TTC549 (cell line): Measurements from ENCODE around the gene LRRC3.
"Not testable (repeated sequence)": the region's sequence is repeated elsewhere in the genome, so short reads cannot be mapped to it uniquely, and the experiment has no call there.

Source experiments
- FAIRE-seq: peaks from 2 replicates; lab custom pipeline; 2012; peaks lifted over from hg19 to GRCh38; lab: Jason Lieb, UNC

The LRRC3 gene, protein sequence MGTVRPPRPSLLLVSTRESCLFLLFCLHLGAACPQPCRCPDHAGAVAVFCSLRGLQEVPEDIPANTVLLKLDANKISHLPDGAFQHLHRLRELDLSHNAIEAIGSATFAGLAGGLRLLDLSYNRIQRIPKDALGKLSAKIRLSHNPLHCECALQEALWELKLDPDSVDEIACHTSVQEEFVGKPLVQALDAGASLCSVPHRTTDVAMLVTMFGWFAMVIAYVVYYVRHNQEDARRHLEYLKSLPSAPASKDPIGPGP

DNA sequence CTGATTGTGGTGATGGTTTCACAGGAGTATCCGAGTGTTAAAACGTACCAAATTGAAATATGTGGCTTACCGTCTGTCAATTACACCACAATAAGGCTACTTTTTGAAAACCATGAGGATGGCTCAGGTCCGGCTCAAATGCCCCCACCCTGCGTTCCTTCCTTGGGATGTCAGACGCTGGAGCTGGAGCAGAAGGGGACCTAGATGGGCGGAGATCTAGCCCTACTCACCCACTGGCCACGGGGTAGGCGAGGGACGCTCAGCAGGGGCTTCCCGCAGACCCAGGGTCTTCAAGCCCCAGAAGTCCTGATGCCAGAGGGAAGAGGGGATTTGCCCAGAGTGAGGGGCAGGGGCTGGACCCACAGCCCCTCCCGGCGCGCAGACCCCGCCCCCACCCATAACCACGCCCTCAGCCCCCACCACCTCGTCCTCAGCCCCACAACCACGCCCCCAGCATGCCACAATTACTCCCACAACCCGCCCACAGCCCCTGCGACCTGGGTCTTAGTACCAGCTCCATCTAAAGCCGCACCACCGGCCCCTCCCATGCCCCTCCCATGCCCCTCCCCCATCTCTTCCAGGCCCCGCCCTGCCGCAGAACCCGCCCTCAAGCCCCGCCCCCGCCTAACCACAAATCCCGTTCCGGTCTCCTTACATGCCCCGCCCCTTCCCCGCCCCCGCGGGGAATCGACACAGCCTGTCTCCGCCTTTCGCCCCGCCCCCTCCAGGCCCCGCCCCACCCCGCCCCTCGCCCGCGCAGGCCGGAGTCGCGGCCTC lies at the start of gene LRRC3:
Gene LRRC3, plus strand, starts transcription at position 764 of the 777 bp plus-strand sequence. CDS start 1,135 bp downstream, outside the sequence.
- no peak for FAIRE-seq

DNA sequence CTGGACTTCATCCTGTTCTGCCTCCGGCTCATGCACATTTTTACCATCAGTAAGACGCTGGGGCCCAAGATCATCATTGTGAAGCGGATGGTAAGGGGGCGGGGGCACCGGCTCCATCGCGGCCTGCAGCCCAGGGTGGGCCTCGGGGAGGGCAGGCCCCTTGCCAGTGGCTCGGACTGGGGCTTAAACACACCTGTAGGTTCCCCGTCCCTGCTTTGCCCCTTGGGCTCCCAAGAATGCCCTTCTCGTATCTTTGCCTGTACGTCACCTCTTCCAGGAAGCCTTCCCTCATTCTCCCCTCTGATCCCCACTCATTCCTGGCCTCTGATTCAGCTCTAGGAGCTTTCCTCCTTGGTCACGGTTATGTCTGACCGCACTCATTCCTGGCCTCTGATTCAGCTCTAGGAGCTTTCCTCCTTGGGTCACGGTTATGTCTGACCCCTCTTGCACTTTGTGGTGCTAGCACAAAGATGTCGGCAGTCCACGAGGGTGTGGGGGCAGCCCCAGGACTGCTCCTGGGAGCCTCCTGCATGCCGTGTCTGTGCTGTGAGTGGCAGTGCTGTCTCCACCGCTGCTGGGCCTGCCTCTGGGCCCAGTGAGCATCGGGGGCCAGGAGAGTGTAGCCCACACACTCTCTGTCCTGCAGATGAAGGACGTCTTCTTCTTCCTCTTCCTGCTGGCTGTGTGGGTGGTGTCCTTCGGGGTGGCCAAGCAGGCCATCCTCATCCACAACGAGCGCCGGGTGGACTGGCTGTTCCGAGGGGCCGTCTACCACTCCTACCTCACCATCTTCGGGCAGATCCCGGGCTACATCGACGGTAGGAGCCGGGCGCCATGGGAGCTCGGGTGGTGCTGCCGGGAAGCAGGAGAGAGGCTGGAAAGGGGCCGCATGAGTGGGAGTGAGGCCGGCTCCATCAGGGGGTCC lies 49.1 kb upstream of the LRRC3 start:
- FAIRE-seq = no peak

DNA sequence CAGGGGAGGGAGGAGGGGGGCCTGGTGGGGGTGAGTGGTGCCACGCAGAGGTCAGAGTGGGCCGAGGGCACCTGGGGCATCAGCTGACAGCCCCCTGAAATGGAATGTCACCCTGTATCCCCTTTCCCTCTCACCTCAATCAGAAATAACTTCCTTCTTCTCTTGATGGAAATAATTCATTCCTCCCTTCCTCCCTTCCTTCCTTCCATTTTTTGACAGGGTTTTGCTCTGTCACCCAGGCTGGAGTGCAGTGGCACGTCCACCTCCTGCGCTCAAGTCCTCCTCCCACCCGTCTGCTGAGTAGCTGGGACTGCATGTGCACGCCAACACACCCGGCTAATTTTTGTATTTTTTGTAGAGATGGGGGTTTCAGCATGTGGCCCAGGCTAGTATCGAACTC lies 48.4 kb upstream of the LRRC3 start:
- no peak for FAIRE-seq

DNA sequence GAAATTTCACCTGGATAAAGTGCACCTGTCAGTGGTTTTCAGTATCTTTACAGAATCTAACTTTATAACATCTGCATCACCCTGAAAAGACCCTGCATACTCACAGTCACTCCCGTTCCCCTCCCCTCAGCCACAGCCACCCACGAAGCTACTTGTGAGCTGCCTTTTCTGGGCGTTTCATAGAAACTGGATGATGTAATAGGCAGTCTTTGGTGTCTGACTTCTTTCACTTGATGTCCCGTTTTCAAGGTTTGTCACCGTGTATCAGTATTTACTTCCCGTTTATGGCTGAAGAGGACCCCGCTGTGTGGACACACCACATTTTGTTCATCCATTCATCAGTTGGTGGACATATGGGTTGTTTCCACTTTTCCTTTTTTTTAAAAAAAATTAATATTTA lies 47.8 kb upstream of the LRRC3 start:
- no peak for FAIRE-seq

DNA sequence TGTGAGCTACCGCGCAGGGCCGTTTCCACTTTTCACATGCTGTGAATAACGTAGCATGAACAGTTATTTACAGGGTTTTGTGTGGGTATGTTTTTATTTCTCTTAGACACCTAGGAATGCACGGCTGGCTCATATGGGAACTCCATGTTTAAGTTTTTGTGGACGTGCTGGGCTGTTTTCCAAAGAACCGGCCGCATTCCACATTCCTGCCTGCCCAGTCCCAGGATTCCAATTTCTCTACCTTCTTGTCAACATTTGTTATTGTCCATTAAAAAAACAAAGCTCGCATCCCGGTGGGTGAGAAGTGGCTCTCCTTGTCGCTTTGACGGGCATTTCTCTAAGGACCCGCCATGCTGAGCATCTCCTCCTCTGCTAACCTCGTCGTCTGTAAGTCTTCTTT lies 47.1 kb upstream of the LRRC3 start:
- no peak for FAIRE-seq

DNA sequence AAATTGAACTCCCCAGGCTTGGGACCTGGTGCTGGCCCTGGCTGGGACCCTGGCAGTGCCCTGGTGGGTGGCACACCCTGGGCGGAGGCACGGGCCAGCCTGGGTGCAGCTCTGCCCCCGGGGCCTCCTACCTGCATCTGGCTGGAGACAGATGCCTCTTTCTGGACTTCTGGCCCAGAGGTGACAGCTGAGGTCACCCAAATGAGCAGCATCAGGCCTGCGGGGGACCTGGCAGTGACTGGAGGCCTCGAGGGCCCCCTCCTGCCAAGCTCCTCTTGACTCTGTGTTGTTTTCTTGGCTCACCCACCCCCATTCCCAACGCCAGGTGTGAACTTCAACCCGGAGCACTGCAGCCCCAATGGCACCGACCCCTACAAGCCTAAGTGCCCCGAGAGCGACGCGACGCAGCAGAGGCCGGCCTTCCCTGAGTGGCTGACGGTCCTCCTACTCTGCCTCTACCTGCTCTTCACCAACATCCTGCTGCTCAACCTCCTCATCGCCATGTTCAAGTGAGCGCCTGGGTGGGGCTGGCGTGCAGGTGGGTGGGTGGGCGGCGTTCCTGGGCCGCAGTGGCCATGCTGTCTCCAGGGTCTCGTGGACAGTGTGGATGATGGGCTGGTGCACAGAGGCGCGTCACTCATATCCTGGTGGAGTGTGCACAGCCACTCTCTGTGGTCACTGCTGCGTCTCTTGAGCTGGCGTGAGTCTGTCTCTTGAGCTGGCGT lies 41.6 kb upstream of the LRRC3 start:
- no peak for FAIRE-seq

DNA sequence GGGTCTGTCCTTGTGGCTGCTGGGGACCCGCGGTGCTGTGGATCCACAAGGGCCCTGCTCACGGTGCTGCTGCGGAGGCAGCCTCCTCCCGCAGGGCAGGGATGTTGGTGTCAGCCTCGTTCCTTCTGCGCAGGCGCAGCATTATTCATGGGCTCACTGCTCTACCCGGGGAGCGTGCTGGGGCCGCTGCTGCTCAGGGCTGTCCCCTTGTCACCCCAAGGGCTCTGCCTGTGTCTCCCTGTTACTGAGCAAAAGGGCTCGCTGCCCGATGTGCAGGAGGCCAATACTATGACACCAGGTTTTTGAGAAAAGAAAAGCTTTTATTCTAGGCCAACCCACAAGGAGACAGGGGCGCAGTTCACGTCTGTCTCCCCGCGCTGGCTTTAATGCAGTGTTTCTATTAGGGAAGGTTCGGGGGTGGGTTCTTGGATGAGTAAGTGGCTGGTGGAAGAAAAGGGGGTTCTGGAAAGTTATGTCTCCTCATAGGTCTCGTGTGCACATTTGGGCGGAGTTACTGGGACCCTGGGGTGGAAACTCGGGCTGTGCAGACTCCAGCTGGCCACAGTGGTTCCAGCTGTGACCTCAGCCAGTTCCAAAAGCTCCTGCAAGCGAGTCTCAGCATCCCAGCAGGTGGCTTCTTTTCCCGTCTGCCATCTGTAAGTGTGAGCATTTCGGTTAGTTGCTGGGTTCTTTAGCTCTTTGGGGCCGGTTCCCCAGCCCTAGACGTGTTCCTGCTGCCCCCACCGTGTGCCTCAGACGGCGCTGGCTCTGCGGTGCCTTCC lies 40.8 kb upstream of the LRRC3 start:
- no peak for FAIRE-seq

DNA sequence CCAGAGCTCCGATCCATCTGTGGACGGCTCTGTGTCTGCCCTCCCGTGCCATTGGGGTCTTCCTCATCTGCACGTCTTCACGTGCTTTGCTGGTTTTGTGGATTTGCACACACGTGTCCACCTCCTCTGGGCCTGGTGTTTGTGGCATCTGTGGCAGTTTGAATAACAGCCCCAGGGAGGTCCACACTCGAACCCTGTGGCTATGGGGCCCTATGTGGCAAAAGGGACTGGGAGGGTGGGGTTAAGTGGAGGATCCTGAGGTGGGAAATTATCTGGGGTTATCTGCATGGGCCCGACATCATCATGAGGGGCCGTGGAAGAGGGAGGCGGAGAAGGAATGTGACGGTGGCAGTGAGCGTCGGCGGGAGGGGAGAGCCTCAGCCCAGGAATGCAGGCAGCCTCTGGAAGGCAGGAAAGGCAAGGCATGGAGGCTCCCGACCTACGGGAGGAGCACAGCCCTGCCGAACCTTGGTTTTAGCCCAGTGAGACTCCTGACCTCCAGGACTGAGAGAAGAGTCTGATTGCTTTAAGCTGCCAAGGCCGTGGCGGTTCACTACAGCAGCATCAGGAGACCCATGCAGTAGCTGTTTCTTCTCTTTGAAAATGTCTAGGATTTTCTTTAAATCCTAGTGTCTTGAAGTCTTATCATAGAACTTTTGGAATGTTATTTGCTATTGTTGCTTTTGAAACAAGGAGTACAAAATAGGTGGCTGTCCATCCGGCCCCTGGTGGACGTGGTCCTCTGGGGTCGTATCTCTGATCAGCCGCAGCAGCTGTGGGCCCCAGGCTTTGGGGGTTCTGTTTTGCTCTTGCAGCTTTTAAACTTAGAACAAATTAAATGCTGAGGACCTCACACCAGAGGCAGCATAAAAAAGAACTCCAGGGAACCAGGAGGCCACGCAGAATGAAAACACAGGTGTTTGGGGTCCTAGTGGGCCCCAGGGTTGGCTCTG lies 40.0 kb upstream of the LRRC3 start:
- no peak for FAIRE-seq

DNA sequence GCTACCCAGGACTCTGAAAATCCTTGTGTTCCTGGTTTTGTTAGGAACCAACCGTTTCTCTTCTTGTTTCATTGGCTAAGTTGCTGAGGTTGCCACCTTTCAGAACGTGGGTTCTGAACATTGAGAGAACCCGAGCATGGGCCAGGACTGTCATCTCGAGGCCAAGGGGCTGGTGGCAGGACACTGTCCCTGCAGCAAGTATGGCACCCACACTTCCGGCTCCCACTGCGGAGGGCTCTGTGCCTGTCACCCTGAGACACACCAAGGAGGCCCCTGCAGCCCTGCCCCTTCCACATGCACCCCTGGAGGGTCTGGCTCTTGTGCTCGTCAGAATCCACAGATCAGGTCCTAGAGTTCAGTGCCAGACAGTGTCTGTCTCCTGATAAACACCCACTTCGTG lies 39.1 kb upstream of the LRRC3 start:
- FAIRE-seq = no peak

DNA sequence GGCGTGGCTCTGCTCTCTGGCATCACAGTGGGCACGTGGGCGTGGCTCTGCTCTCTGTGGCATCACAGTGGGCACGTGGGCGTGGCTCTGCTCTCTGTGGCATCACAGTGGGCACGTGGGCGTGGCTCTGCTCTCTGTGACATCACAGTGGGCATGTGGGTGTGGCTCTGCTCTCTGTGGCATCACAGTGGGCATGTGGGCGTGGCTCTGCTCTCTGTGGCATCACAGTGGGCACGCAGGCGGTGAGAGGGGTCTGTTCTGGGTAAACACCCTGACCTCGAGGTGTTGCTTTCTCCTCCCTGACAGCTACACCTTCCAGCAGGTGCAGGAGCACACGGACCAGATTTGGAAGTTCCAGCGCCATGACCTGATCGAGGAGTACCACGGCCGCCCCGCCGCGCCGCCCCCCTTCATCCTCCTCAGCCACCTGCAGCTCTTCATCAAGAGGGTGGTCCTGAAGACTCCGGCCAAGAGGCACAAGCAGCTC lies 37.6 kb upstream of the LRRC3 start:
- FAIRE-seq = not testable (repeated sequence)

DNA sequence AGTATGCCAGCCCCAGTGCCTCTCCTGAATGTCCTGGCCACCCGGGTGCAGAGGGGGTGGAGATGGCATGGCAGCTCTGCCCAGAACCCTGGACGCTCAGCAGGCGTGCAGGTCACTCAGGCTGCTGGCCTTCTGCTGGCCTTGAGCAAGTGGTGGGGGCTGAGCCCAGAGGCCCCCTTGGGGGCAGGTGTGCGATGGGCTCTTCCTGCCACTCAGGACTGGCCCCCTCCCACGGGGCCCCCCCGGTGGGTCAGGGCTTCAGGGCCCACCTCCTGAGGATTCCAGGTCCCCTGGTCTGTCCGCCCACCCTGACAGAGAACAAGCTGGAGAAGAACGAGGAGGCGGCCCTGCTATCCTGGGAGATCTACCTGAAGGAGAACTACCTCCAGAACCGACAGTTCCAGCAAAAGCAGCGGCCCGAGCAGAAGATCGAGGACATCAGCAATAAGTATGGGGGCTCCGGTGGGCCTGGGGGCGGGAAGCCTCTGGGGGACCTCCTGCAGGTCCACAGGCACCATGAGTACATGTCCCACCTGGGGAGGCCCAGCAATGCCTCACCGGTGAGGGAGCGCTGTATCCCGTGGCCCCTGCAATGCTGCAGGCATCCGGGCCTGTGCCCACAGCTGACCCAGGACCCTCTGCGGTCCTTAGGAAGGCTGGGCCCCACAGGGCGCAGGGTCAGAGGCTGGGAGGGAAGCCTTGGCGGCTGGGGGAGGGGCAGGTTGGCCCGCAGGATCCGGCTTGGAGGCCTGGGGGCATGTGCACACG lies 37.0 kb upstream of the LRRC3 start:
- FAIRE-seq = no peak

DNA sequence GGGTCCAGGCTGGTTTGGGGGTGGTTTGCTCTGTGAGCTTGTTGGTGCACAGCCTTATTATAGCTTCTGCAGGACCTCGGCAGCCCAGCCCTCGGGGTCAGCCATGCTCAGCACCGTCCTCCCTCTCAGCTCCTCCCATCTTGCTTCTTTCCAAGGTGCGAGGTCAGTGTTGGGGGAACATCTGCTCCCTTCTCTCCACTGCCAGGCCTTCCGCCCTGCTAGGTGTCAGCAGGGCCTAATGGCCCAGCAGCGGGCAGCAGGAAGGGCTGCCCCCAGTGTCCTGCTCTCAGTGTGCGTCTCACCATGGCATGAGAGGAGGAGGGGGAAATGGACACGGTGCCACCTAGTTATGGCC lies 36.5 kb upstream of the LRRC3 start:
- FAIRE-seq = no peak

DNA sequence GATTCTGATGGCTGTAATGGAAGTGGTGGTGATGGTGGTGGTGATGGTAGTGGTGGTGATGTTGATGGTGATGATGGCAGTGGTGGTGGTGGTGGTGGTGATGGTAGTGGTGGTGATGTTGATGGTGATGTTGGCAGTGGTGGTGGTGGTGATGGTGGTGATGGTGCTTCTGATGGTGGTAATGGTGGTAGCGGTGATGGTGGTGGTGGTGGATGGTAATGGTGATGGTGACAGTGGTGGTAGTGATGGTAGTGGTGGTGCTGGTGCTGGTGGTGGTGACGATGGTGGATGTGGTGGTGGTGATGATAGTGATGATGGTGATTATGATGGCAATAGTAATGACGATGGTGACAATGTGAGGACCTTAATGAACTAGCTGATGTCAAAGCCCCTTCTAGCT lies 35.6 kb upstream of the LRRC3 start:
- FAIRE-seq = no peak

DNA sequence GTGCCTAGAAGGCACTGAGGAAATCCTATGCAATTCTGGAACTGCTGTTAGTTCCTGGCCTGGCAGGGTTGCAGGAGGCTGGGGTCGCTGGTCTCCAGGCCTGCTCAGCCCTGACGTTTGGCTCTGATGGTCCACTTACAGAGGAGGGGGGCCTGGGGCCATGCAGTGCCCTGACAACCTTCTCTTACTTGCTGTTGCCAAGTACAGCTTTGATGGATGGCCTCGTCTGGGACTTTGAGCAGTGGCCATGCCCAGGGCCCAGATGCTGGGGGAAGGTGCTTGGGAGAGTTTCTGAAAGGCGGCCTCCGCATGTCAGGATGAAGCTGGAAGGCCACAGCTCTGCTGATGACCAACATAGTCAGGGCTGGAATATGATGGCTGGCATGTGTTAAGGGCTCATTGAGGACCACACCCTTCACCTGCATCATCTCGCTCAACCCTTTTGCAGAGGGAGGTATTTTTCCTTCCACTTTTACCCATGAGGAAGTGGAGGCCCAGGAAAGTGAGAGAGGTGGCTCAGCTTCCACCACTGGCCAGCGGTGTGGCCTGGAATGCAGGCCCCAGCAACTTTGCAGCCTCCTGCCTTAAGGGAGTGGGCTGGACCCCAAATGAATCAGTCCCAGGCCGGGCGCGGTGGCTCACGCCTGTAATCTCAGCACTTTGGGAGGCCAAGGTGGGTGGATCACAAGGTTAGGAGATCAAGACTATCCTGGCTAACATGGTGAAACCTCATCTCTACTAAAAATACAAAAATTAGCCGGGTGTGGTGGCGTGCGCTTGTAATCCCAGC lies 34.7 kb upstream of the LRRC3 start:
- FAIRE-seq = no peak

DNA sequence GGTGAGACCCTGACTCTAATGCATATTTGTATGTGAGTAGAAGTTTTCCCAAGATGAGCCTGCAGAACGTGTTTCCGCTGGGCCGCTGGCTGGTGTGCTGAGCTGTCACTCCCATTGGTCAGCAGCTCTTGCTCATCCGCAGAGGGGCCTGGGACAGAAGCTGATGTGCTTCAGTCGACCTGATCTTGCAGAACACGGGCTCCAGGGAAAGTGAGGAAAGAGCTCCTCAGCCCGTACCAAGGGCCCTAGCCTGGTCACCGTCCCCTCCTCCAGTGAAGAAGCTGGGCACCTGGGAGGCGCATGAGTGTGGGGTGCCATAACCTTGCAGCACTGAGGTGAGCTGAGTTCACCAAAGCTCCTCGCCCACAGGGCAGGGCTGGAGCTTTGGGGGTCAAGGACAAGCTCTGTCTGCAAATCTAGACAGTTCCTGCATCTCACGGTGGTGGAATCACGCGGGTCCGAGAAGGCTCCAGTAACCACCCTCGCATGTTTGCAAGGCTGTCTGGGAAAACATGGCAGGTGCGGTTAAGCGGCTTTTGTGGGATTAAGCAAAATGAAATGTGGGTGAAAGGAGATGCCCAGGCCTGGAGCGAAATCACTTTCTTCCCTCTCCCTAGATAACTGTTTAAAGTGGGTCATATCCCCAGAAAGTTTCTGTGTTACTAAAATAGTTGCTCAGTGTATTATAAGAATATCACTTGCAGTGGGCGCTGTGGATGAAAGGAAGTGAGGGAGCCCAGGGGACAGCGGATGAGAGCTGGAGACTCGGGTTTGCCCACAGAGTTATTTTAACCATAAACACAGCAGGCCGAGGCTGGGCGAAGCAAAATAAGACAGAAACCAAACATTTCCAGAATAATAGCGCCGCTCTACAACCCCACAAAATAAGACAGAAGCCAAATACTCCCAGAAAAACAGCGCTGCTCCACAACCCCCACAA lies 33.1 kb upstream of the LRRC3 start:
- FAIRE-seq = no peak

DNA sequence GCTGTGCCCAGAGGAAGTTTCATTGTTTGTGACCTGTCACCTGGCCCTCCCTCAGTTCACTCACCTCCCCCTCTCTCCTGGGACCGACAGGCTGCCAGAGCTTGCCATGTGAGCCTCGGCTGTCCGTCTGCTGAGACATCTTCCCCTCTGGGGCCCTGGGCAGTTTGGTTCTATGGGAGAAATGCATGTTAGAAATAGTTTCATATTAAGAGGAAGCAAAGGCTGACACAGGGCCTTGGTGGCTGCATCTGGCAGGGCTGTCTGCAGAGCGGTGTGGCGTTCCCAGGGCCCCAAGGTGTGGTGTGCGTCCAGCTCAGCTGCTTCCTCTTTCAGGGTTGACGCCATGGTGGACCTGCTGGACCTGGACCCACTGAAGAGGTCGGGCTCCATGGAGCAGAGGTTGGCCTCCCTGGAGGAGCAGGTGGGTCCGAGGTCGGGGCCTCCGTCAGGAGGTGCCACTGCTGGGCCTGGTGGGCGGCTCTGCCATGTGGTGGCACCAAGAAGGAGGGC lies 31.9 kb upstream of the LRRC3 start:
- no peak for FAIRE-seq

DNA sequence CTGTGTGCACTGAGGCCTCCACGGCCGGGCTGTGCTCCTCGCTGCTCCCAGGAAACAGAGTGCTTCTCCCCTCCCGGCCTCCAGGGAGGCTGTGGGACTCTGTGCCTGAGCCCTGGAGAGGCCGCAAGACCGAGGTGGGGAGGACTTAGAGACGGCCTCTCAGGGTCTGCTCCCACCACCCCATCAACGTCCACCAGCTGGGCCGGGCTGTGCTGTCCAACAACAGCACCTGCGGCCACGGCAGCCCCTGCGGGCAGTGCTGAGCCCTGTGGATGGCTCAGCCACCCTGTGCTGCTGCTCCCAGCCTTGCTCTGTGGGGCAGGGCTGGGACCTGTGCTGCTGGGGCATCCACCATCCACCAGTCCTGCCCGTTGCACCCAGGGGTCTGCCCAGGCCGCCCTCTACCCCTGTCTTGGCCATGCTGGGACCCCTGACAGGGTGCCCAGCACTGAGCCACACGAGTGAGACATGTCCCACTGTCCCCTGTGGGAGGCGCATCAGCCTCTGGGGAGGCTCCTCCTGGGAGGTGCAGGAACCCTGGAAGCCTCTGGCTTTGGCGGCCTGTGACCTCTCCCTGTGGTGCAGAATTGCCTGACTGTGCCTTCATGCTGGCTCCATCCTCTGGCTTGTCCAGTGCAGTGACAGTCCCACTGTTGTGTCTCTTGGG lies 31.2 kb upstream of the LRRC3 start:
- FAIRE-seq = no peak
